Tibial nerve (tissue), 4 donors: ENCODE measurements around the gene PYGM.

Experiments used
- CTCF ChIP-seq, 5 experiments: fragments of 200-600 bp in 3 of 5; fragments of 450-650 bp in 2 of 5; sonication (generic) in 3 of 5; IDR thresholded peaks; one replicate each; pipeline ENCODE4 v1.5.1; 2016 to 2019; ENCODE audit warnings: antibody characterized with exemption in 5 of 5, mild to moderate bottlenecking in 3 of 5, moderate library complexity in 2 of 5
- EP300 ChIP-seq, 2 donors: sonication (generic); formaldehyde crosslinking; IDR thresholded peaks; one replicate each; pipeline ENCODE4 v1.6.1; 2017; ENCODE audit warnings: antibody characterized with exemption in 2 of 2, mild to moderate bottlenecking in 1 of 2
- POLR2A ChIP-seq, 2 donors: fragments of 450-650 bp; IDR thresholded peaks; one replicate each; pipeline ENCODE4 v1.6.1; 2017; ENCODE audit warnings: antibody characterized with exemption in 2 of 2, mild to moderate bottlenecking in 2 of 2, moderate library complexity in 2 of 2

GRCh38 chr11:64720640-64721358, 39.0 kb downstream of the PYGM start:
- TF ChIP-seq CTCF (IDR thresholded peaks at IDR 0.05) (no peak), POLR2A (IDR thresholded peaks at IDR 0.05) (no peak), EP300 (IDR thresholded peaks at IDR 0.05) (no peak)
